ENCODE measurements around the gene ZSWIM5.
"Not testable (repeated sequence)": the region's sequence is repeated elsewhere in the genome, so short reads cannot be mapped to it uniquely, and the experiment has no call there.

ZSWIM5 gene

GRCh38 chr1:45135316-45135715 is 71.1 kb downstream of the ZSWIM5 start:
- DNase-seq, result no peak

- no peak for DNase-seq
Measured at GRCh38 chr1:45134461-45134873, 71.9 kb downstream of the ZSWIM5 start.

GRCh38 chr1:45132719-45133118 is 73.7 kb downstream of the ZSWIM5 start:
- DNase-seq, result not testable (repeated sequence)

GRCh38 chr1:45123358-45123757 is 83.0 kb downstream of the ZSWIM5 start:
- DNase-seq, result no peak

GRCh38 chr1:45122724-45123123 is 83.7 kb downstream of the ZSWIM5 start:
- DNase-seq, result no peak

- DNase-seq, result no peak
Measured at GRCh38 chr1:45117766-45118165, 88.6 kb downstream of the ZSWIM5 start.

- DNase-seq, result no peak
Measured at GRCh38 chr1:45116820-45117219, 89.6 kb downstream of the ZSWIM5 start.

GRCh38 chr1:45116340-45116739 is 90.1 kb downstream of the ZSWIM5 start:
- no peak for DNase-seq

- not testable (repeated sequence) for DNase-seq
Measured at GRCh38 chr1:45115198-45115597, 91.2 kb downstream of the ZSWIM5 start.

- no peak for DNase-seq
Measured at GRCh38 chr1:45112661-45113060, 93.7 kb downstream of the ZSWIM5 start.

GRCh38 chr1:45111239-45111638 is 95.2 kb downstream of the ZSWIM5 start:
- no peak for DNase-seq

GRCh38 chr1:45107782-45108181 is 98.6 kb downstream of the ZSWIM5 start:
- DNase-seq, result no peak

GRCh38 chr1:45106864-45107263 is 99.5 kb downstream of the ZSWIM5 start:
- not testable (repeated sequence) for DNase-seq

GRCh38 chr1:45106156-45106545 is 100.3 kb downstream of the ZSWIM5 start:
- DNase-seq, result not testable (repeated sequence)

- not testable (repeated sequence) for DNase-seq
Measured at GRCh38 chr1:45105486-45106155, 100.8 kb downstream of the ZSWIM5 start.

GRCh38 chr1:45103534-45103933 is 102.9 kb downstream of the ZSWIM5 start:
- DNase-seq, result no peak

- DNase-seq, result no peak
Measured at GRCh38 chr1:45101947-45102346, 104.5 kb downstream of the ZSWIM5 start.

- not testable (repeated sequence) for DNase-seq
Measured at GRCh38 chr1:45101528-45101927, 104.9 kb downstream of the ZSWIM5 start.

- no peak for DNase-seq
Measured at GRCh38 chr1:45097944-45098343, 108.5 kb downstream of the ZSWIM5 start.

- DNase-seq, result no peak
Measured at GRCh38 chr1:45097079-45097478, 109.3 kb downstream of the ZSWIM5 start.

GRCh38 chr1:45095450-45095849 is 111.0 kb downstream of the ZSWIM5 start:
- no peak for DNase-seq

- DNase-seq, result not testable (repeated sequence)
Measured at GRCh38 chr1:45094371-45094770, 112.0 kb downstream of the ZSWIM5 start.

- DNase-seq, result no peak
Measured at GRCh38 chr1:45093334-45093733, 113.1 kb downstream of the ZSWIM5 start.

GRCh38 chr1:45089711-45090110 is 116.7 kb downstream of the ZSWIM5 start:
- no peak for DNase-seq

- DNase-seq, result no peak
Measured at GRCh38 chr1:45084562-45084961, 121.8 kb downstream of the ZSWIM5 start.

All from NCI-H510A (cell line).